B cell (primary cell): ENCODE measurements around the gene MAP2K7. TPM values are rescaled to one million over a fixed set of nuclear protein-coding genes. Genes with fewer than 3 reads are reported as not detected.

Experiments
- ATAC-seq: fragments of 200-7000 bp; cut with Tn5 transposase; one replicate; pipeline ENCODE4 v1.10.0; 2021; ENCODE audit warnings: low read depth, mild to moderate bottlenecking, moderate number of reproducible peaks, moderate library complexity
- CTCF ChIA-PET: fragments of 350-600 bp; sonication (Branson Sonifier 250); formaldehyde crosslinking; loops from one replicate; lab custom pipeline; 2021; ENCODE audit warnings: antibody characterized with exemption, inconsistent platforms; lab: Charles Lee
- POLR2A ChIA-PET: fragments of 350-600 bp; sonication (Branson Sonifier 250); formaldehyde crosslinking; loops from one replicate; lab custom pipeline; 2021; ENCODE audit warnings: antibody characterized with exemption; lab: Charles Lee
- DNase-seq: peaks from one replicate; pipeline ENCODE4 v3.0.0; 2013
- H2AFZ ChIP-seq: 2 replicates; pipeline ENCODE4 v1.6.1; 2012; ENCODE audit warnings: mild to moderate bottlenecking, low read depth, low read length; ENCODE audit not compliant: insufficient read depth, poor library complexity, severe bottlenecking
- H3K27ac ChIP-seq, 2 donors: 1 replicate in 1 of 2; 2 replicates in 1 of 2; pipeline ENCODE4 v1.5.1; 2012 to 2013; ENCODE audit warnings: low read length in 2 of 2, mild to moderate bottlenecking in 2 of 2, moderate library complexity in 1 of 2
- H3K27me3 ChIP-seq, 4 experiments: fragments of 200-600 bp in 1 of 4; sonication (generic) in 1 of 4; replicated peaks in 1 of 4; 1 replicate in 2 of 4; 2 replicates in 2 of 4; pipeline versions ENCODE4 v1.6.1 to v1.7.0; 2013 to 2016; ENCODE audit warnings: low read length in 3 of 4, mild to moderate bottlenecking in 2 of 4, mixed read lengths in 1 of 4, moderate library complexity in 1 of 4; ENCODE audit not compliant: insufficient read depth in 4 of 4, control insufficient read depth in 3 of 4; ENCODE audit errors: control extremely low read depth in 1 of 4
- H3K36me3 ChIP-seq, 2 experiments: replicated peaks in 1 of 2; 1 replicate in 1 of 2; 2 replicates in 1 of 2; pipeline versions ENCODE4 v1.6.1 to v1.7.1; 2013; ENCODE audit warnings: low read length in 1 of 2; ENCODE audit not compliant: insufficient read depth in 2 of 2, control insufficient read depth in 1 of 2; ENCODE audit errors: control extremely low read depth in 1 of 2, extremely low read depth in 1 of 2
- H3K4me1 ChIP-seq, 2 donors: fragments of 200-600 bp in 1 of 2; sonication (generic) in 1 of 2; 1 replicate in 1 of 2; 2 replicates in 1 of 2; pipeline versions ENCODE4 v1.5.1 to v1.6.1; 2013 to 2017; ENCODE audit warnings: low read length in 2 of 2; ENCODE audit not compliant: control insufficient read depth in 2 of 2, insufficient read depth in 2 of 2
- H3K4me2 ChIP-seq: replicated peaks from 2 replicates; pipeline ENCODE3; 2012; ENCODE audit warnings: mild to moderate bottlenecking, low read depth, low read length; ENCODE audit not compliant: poor library complexity, severe bottlenecking
- H3K4me3 ChIP-seq, 5 experiments: fragments of 200-600 bp in 1 of 5; sonication (generic) in 1 of 5; 1 replicate in 3 of 5; 2 replicates in 2 of 5; pipeline versions ENCODE4 v1.5.1 to v1.7.0; 2011 to 2016; ENCODE audit warnings: low read length in 4 of 5, mild to moderate bottlenecking in 4 of 5, low read depth in 2 of 5, control low read depth in 1 of 5, moderate library complexity in 1 of 5; ENCODE audit not compliant: insufficient read depth in 1 of 5; ENCODE audit errors: control extremely low read depth in 1 of 5, extremely low read depth in 1 of 5
- H3K79me2 ChIP-seq: fragments of 200-600 bp; sonication (generic); one replicate; pipeline ENCODE4 v1.6.0; 2016; ENCODE audit warnings: low read length; ENCODE audit not compliant: control insufficient read depth, insufficient read depth
- H3K9ac ChIP-seq: fragments of 200-600 bp; sonication (generic); 2 replicates; pipeline ENCODE4 v1.6.1; 2017; ENCODE audit warnings: mild to moderate bottlenecking, low read length, moderate library complexity
- H3K9me3 ChIP-seq, 3 donors: one replicate each; pipeline versions ENCODE4 v1.6.1 to v1.7.1; 2013; ENCODE audit warnings: low read length in 2 of 3; ENCODE audit not compliant: control insufficient read depth in 2 of 3, insufficient read depth in 1 of 3; ENCODE audit errors: control extremely low read depth in 1 of 3
- H4K20me1 ChIP-seq: 2 replicates; pipeline ENCODE4 v1.6.0; 2012; ENCODE audit warnings: mild to moderate bottlenecking, low read length; ENCODE audit not compliant: insufficient read depth, control insufficient read depth, poor library complexity, severe bottlenecking
- H3K27ac Mint-ChIP-seq: one replicate; pipeline ENCODE4 v1.8.0; 2021; ENCODE audit warnings: mixed read lengths
- H3K27me3 Mint-ChIP-seq: one replicate; pipeline ENCODE4 v1.8.0; 2021; ENCODE audit warnings: mixed read lengths
- H3K4me1 Mint-ChIP-seq: one replicate; pipeline ENCODE4 v1.8.0; 2021; ENCODE audit warnings: mixed read lengths
- H3K4me3 Mint-ChIP-seq: one replicate; pipeline ENCODE4 v1.8.0; 2021; ENCODE audit warnings: mixed read lengths
- H3K9me3 Mint-ChIP-seq: one replicate; pipeline ENCODE4 v1.8.0; 2022; ENCODE audit warnings: mixed read lengths; ENCODE audit not compliant: insufficient read depth
- EZH2 ChIP-seq: IDR thresholded peaks from 2 replicates; pipeline ENCODE4 v1.6.1; 2012; ENCODE audit warnings: borderline replicate concordance, low read depth, mild to moderate bottlenecking, moderate library complexity, low read length; ENCODE audit not compliant: insufficient read depth, poor library complexity, severe bottlenecking
- WGBS: methylation state at CpG from one replicate; pipeline ENCODE4 v1.1.5; 2013; ENCODE audit warnings: missing lambda C conversion rate; ENCODE audit not compliant: insufficient coverage; 5-methylcytosine and 5-hydroxymethylcytosine counted together
- intact Hi-C: fragments of 100-400 bp; cut with micrococcal nuclease; formaldehyde crosslinking; loops from one replicate; pipeline ENCODE4 v1.10.0; 2022
- polyA plus RNA-seq: library from polyadenylated mRNA; depleted of rRNA; stranded (reverse); fragments of >200 nt; gene quantifications from 2 replicates; pipeline ENCODE4 v1.2.3, GENCODE V29; 2012
- total RNA-seq, 2 donors: library from RNA; stranded (reverse); fragments of 120-200 nt in 1 of 2; gene quantifications; 1 replicate in 1 of 2; 2 replicates in 1 of 2; pipeline versions ENCODE4 v1.2.3 to v1.2.4, GENCODE V29; 2013 to 2022
- TF ChIP-seq, protein P1 (sequence below): fragments of 200-600 bp; IDR thresholded peaks from one replicate; pipeline ENCODE4 v1.8.0; 2022; ENCODE audit warnings: antibody characterized with exemption, mild to moderate bottlenecking

MAP2K7 gene
- total and polyA plus RNA-seq, 2 donors (not counting 1 experiment from before 2014, with no cell fraction given), result 56.0 to 71.9 TPM

GRCh38 chr19:7904074-7905020 lies 670 bp downstream of the MAP2K7 start:
- Mint-ChIP-seq H3K27ac (peak overlapping the region; percentile 86), H3K4me3 (peak overlapping the region; percentile 84), H3K4me1 (peaks cover 29% of the 10 kb centered on the region), H3K27me3 (no peaks in the 10 kb centered on the region), H3K9me3 (no peaks in the 10 kb centered on the region)
- Histone ChIP-seq H2AFZ (peak overlapping the region; percentile 66), H4K20me1 (peaks cover 52% of the 10 kb centered on the region), H3K36me3 (peaks cover 0 to 13% of the 10 kb centered on the region in 2 experiments), H3K79me2 (peaks cover 48% of the 10 kb centered on the region), H3K9ac (peak overlapping the region; percentile 86), H3K9me3 (peaks cover 0 to 7% (median 0%) of the 10 kb centered on the region in 3 donors), H3K27me3 (no peaks in the 10 kb centered on the region), H3K4me1 (peaks cover 20 to 21% of the 10 kb centered on the region in 2 donors), H3K4me3 (peak overlapping the region in 4 of 5 experiments; percentile 70 to 79 (median 75)), H3K4me2 (peak overlapping the region; percentile 89), H3K27ac (peak overlapping the region; percentile 59 to 82)
- peak; percentile 88 for DNase-seq
- ATAC-seq, result peak; percentile 59
- WGBS, result 14% methylated on average over 51 of the region's 68 CpGs
- CTCF ChIA-PET, result interaction anchor here (0.5 to 1.6 kb wide), 8 partner anchors 14 to 250 kb away, joined by 3 to 12 read pairs (median 4); partner anchors contain the start of genes SNAPC2 and TRAPPC5
- POLR2A ChIA-PET, result interaction anchor here (0.5 to 1.3 kb wide), 4 partner anchors 12 to 202 kb away, joined by 4 to 15 read pairs (median 6); partner anchors contain the start of genes SNAPC2 and TIMM44
- TF ChIP-seq, protein P1, sequence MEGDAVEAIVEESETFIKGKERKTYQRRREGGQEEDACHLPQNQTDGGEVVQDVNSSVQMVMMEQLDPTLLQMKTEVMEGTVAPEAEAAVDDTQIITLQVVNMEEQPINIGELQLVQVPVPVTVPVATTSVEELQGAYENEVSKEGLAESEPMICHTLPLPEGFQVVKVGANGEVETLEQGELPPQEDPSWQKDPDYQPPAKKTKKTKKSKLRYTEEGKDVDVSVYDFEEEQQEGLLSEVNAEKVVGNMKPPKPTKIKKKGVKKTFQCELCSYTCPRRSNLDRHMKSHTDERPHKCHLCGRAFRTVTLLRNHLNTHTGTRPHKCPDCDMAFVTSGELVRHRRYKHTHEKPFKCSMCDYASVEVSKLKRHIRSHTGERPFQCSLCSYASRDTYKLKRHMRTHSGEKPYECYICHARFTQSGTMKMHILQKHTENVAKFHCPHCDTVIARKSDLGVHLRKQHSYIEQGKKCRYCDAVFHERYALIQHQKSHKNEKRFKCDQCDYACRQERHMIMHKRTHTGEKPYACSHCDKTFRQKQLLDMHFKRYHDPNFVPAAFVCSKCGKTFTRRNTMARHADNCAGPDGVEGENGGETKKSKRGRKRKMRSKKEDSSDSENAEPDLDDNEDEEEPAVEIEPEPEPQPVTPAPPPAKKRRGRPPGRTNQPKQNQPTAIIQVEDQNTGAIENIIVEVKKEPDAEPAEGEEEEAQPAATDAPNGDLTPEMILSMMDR, result no peak
- intact Hi-C loops, result no loop called here

- H3K27me3 Mint-ChIP-seq, result no peaks in the 10 kb centered on the region
- peaks cover 29% of the 10 kb centered on the region for H3K4me1 Mint-ChIP-seq
- DNase-seq (peak; percentile 17), ATAC-seq (no peak)
- H3K36me3 ChIP-seq, result peaks cover 0 to 21% of the 10 kb centered on the region in 2 experiments
- POLR2A ChIA-PET, result no interaction called here
- peaks cover 20 to 21% of the 10 kb centered on the region in 2 donors for H3K4me1 ChIP-seq
- no peak overlapping the region for H3K4me3 ChIP-seq
- intact Hi-C loops, result no loop called here
- CTCF ChIA-PET, result no interaction called here
- H3K9ac ChIP-seq, result no peak overlapping the region
- H3K79me2 ChIP-seq, result peaks cover 48% of the 10 kb centered on the region
- no peaks in the 10 kb centered on the region for H3K9me3 Mint-ChIP-seq
- no peaks in the 10 kb centered on the region for H3K27me3 ChIP-seq
- H4K20me1 ChIP-seq, result peaks cover 61% of the 10 kb centered on the region
- no peak overlapping the region for H3K27ac ChIP-seq
- peak overlapping the region; percentile 89 for H3K4me2 ChIP-seq
- H3K9me3 ChIP-seq, result peaks cover 0 to 7% (median 0%) of the 10 kb centered on the region in 3 donors
- H2AFZ ChIP-seq, result no peak overlapping the region
- WGBS, result 96% methylated on average over 7 of the region's 10 CpGs
- peak overlapping the region; percentile 86 for H3K27ac Mint-ChIP-seq
- peak overlapping the region; percentile 84 for H3K4me3 Mint-ChIP-seq
- TF ChIP-seq, protein P1, result no peak
- no peak for TF ChIP-seq EZH2
Measured at GRCh38 chr19:7905268-7905667, 1.6 kb downstream of the MAP2K7 start.
